GM23338 (cell line): ENCODE data around the gene MAN2A2. TPM values are rescaled to one million over a fixed set of nuclear protein-coding genes. Genes with fewer than 3 reads are reported as not detected.
A peak's percentile ranks its signal among the peaks of the same experiment; 100 is the strongest.

Experiments
- ATAC-seq: fragments of 200-7000 bp; cut with Tn5 transposase; 3 replicates; pipeline ENCODE4 v1.9.1; 2020
- DNase-seq: peaks from one replicate; pipeline ENCODE4 v3.0.0-alpha.2; 2015; ENCODE audit warnings: low spot score
- H2AFZ ChIP-seq: fragments of 200-600 bp; sonication (generic); 2 replicates; pipeline ENCODE4 v1.8.0; 2016; ENCODE audit warnings: antibody characterized with exemption, mild to moderate bottlenecking, moderate library complexity
- H3F3A ChIP-seq: fragments of 200-600 bp; sonication (generic); replicated peaks from 2 replicates; pipeline ENCODE4 v1.8.0; 2017; ENCODE audit warnings: antibody characterized with exemption, mixed run types, low read depth
- H3K27ac ChIP-seq: fragments of 200-600 bp; sonication (generic); 2 replicates; pipeline ENCODE4 v1.6.1; 2016; ENCODE audit warnings: low read depth
- H3K27me3 ChIP-seq: fragments of 200-600 bp; sonication (generic); 2 replicates; pipeline ENCODE4 v1.8.0; 2016; ENCODE audit warnings: mild to moderate bottlenecking, mixed run types, moderate library complexity; ENCODE audit not compliant: insufficient read depth
- H3K36me3 ChIP-seq: fragments of 200-600 bp; sonication (generic); 2 replicates; pipeline ENCODE4 v1.8.0; 2016; ENCODE audit warnings: mild to moderate bottlenecking; ENCODE audit not compliant: insufficient read depth
- H3K4me1 ChIP-seq: fragments of 200-600 bp; sonication (generic); 2 replicates; pipeline ENCODE4 v1.8.0; 2016; ENCODE audit warnings: mild to moderate bottlenecking, moderate library complexity; ENCODE audit not compliant: insufficient read depth
- H3K4me2 ChIP-seq: fragments of 200-600 bp; sonication (generic); 2 replicates; pipeline ENCODE4 v1.7.1; 2017; ENCODE audit warnings: mixed run types
- H3K4me3 ChIP-seq: fragments of 200-600 bp; sonication (generic); 2 replicates; pipeline ENCODE4 v1.6.1; 2016; ENCODE audit warnings: mixed run types
- H3K79me2 ChIP-seq: fragments of 200-600 bp; sonication (generic); replicated peaks from 2 replicates; pipeline ENCODE4 v1.8.0; 2017; ENCODE audit warnings: mild to moderate bottlenecking; ENCODE audit not compliant: insufficient read depth
- H3K9me2 ChIP-seq: fragments of 200-600 bp; sonication (generic); 2 replicates; pipeline ENCODE4 v1.8.0; 2017; ENCODE audit not compliant: insufficient read depth
- H4K20me1 ChIP-seq: fragments of 200-600 bp; sonication (generic); replicated peaks from 2 replicates; pipeline ENCODE4 v1.8.0; 2017; ENCODE audit warnings: mild to moderate bottlenecking; ENCODE audit not compliant: insufficient read depth
- H3K27ac Mint-ChIP-seq: 2 replicates; pipeline ENCODE4 v1.8.0; 2020; ENCODE audit warnings: inconsistent platforms, mild to moderate bottlenecking, moderate library complexity, mixed read lengths
- H3K27me3 Mint-ChIP-seq: 3 replicates; pipeline ENCODE4 v1.8.0; 2022; ENCODE audit warnings: low read depth, mild to moderate bottlenecking, moderate library complexity, mixed read lengths, inconsistent platforms; ENCODE audit not compliant: insufficient read depth, poor library complexity
- H3K36me3 Mint-ChIP-seq: 3 replicates; pipeline ENCODE4 v1.8.0; 2021; ENCODE audit warnings: low read depth, mild to moderate bottlenecking, inconsistent platforms, moderate library complexity, mixed read lengths
- H3K4me1 Mint-ChIP-seq: 3 replicates; pipeline ENCODE4 v1.8.0; 2020; ENCODE audit warnings: mild to moderate bottlenecking, inconsistent platforms, mixed read lengths
- H3K4me3 Mint-ChIP-seq: 3 replicates; pipeline ENCODE4 v1.8.0; 2021; ENCODE audit warnings: moderate library complexity, mild to moderate bottlenecking, inconsistent platforms, mixed read lengths
- H3K9me3 Mint-ChIP-seq: 3 replicates; pipeline ENCODE4 v1.8.0; 2020; ENCODE audit warnings: moderate library complexity, mild to moderate bottlenecking, inconsistent platforms, mixed read lengths
- CREB1 ChIP-seq: fragments of 250-450 bp; sonication (Bioruptor Pico); IDR thresholded peaks from 2 replicates; pipeline ENCODE4 v1.5.0; 2020; ENCODE audit warnings: low read depth, mild to moderate bottlenecking, moderate library complexity
- CTCF ChIP-seq, 2 experiments: fragments of 200-600 bp in 1 of 2; sonication (generic) in 1 of 2; conservative IDR thresholded peaks; 2 replicates each; pipeline versions ENCODE4 v1.5.1 to v1.6.1; 2016 to 2017; ENCODE audit warnings: antibody characterized with exemption in 2 of 2, low read depth in 2 of 2, mild to moderate bottlenecking in 2 of 2, moderate library complexity in 1 of 2
- ETS1 ChIP-seq: IDR thresholded peaks from 2 replicates; pipeline ENCODE4 v1.6.1; 2016; ENCODE audit warnings: antibody characterized with exemption
- EZH2 ChIP-seq: fragments of 200-600 bp; sonication (generic); IDR thresholded peaks from one replicate; pipeline ENCODE4 v1.8.0; 2017; ENCODE audit warnings: antibody characterized with exemption, mild to moderate bottlenecking, low read depth; ENCODE audit not compliant: unreplicated experiment
- EZH2phosphoT487 ChIP-seq: fragments of 200-600 bp; sonication (generic); IDR thresholded peaks from one replicate; pipeline ENCODE4 v1.8.1; 2018; ENCODE audit warnings: antibody characterized with exemption; ENCODE audit not compliant: unreplicated experiment
- JUNB ChIP-seq: IDR thresholded peaks from one replicate; pipeline ENCODE4 v1.6.1; 2016; ENCODE audit warnings: antibody characterized with exemption; ENCODE audit not compliant: unreplicated experiment
- NANOG ChIP-seq: IDR thresholded peaks from 2 replicates; pipeline ENCODE4 v1.6.1; 2016; ENCODE audit warnings: antibody characterized with exemption, borderline replicate concordance
- POLR2AphosphoS5 ChIP-seq: IDR thresholded peaks from 2 replicates; pipeline ENCODE4 v1.6.1; 2016; ENCODE audit warnings: antibody characterized with exemption, low read depth
- REST ChIP-seq: IDR thresholded peaks from one replicate; pipeline ENCODE4 v1.6.1; 2018; ENCODE audit warnings: antibody characterized with exemption; ENCODE audit not compliant: unreplicated experiment
- STAT1 ChIP-seq: IDR thresholded peaks from one replicate; pipeline ENCODE4 v1.6.1; 2016; ENCODE audit warnings: antibody characterized with exemption; ENCODE audit not compliant: unreplicated experiment
- ZNF114 ChIP-seq: fragments of 250-450 bp; sonication (Bioruptor Pico); IDR thresholded peaks from 2 replicates; pipeline ENCODE4 v1.5.0; 2020; ENCODE audit warnings: mild to moderate bottlenecking, moderate library complexity
- ZNF331 ChIP-seq: fragments of 250-450 bp; sonication (Bioruptor Pico); IDR thresholded peaks from 2 replicates; pipeline ENCODE4 v1.5.0; 2020; ENCODE audit warnings: low read depth, mild to moderate bottlenecking, moderate library complexity
- ZNF462 ChIP-seq: fragments of 250-450 bp; sonication (Bioruptor Pico); IDR thresholded peaks from 2 replicates; pipeline ENCODE4 v1.5.0; 2020; ENCODE audit warnings: mild to moderate bottlenecking, moderate library complexity
- polyA plus RNA-seq: library from polyadenylated mRNA; unstranded; fragments of >200 nt; fragmentation: Nextera tagmentation; extraction: Ambion mirVana; gene quantifications from 2 replicates; pipeline ENCODE4 v1.2.1, GENCODE V29; 2016
- total RNA-seq: library from RNA; depleted of rRNA; stranded (reverse); fragments of >200 nt; shearing (Covaris generic); gene quantifications from 2 replicates; pipeline ENCODE4 v1.2.3, GENCODE V29; 2014

Gene MAN2A2
- total and polyA plus RNA-seq, 2 experiments from 2014 or later: 8.2 to 17.1 TPM

GRCh38 chr15:90901175-90902039 lies 1.7 kb upstream of the MAN2A2 start:
- H3K9me3 Mint-ChIP-seq: no peaks in the 10 kb centered on the region; the same call in 2 of the 3 replicates
- no peak overlapping the region for H3K27ac Mint-ChIP-seq
- H3K36me3 Mint-ChIP-seq: peaks cover 7% of the 10 kb centered on the region
- Histone ChIP-seq H4K20me1 (no peaks in the 10 kb centered on the region), H3K9me2 (no peaks in the 10 kb centered on the region), H3K4me2 (peak overlapping the region; percentile 79), H2AFZ (peak overlapping the region; percentile 85), H3K36me3 (no peaks in the 10 kb centered on the region), H3K4me1 (peaks cover 18% of the 10 kb centered on the region), H3K27me3 (peaks cover 24% of the 10 kb centered on the region), H3F3A (peaks cover 15% of the 10 kb centered on the region), H3K27ac (no peak overlapping the region), H3K4me3 (peak overlapping the region; percentile 83), H3K79me2 (no peaks in the 10 kb centered on the region)
- ATAC-seq: no peak
- H3K4me3 Mint-ChIP-seq: peak overlapping the region; percentile 86
- DNase-seq: peak; percentile 25
- H3K27me3 Mint-ChIP-seq: peaks cover 24% of the 10 kb centered on the region
- H3K4me1 Mint-ChIP-seq: peaks cover 15% of the 10 kb centered on the region
- TF ChIP-seq EZH2phosphoT487 (no peak), JUNB (no peak), CREB1 (CRISPR knock-in tag) (no peak), EZH2 (no peak), CTCF (conservative IDR thresholded peaks at IDR 0.05; ENCODE audit: low read depth in 2 of 2) (no peak), POLR2AphosphoS5 (no peak), NANOG (no peak), ZNF331 (no peak), ZNF114 (no peak), ETS1 (no peak), REST (no peak), STAT1 (no peak), ZNF462 (CRISPR knock-in tag) (no peak)
